Omental fat pad (tissue), 4 donors: Measurements from ENCODE around the gene RALY. TPM values are rescaled to one million over a fixed set of nuclear protein-coding genes. Genes with fewer than 3 reads are reported as not detected.

Experiments
- ATAC-seq: fragments of 150-250 bp; one replicate; pipeline ENCODE4 v1.9.1; 2016; ENCODE audit warnings: mild to moderate bottlenecking, moderate library complexity; ENCODE audit not compliant: low FRiP score
- DNase-seq: peaks from one replicate; pipeline ENCODE4 v3.0.0-alpha.2; 2019; ENCODE audit warnings: low spot score
- CTCF ChIP-seq, 3 donors: fragments of 450-650 bp; IDR thresholded peaks; one replicate each; pipeline ENCODE4 v1.5.1; 2016 to 2017; ENCODE audit warnings: antibody characterized with exemption in 3 of 3, mild to moderate bottlenecking in 3 of 3, moderate library complexity in 2 of 3
- total RNA-seq, 4 donors: library from RNA; depleted of rRNA; stranded (reverse); fragments of >200 nt; gene quantifications; one replicate each; pipeline ENCODE4 v1.1.0, GENCODE V29; 2016

The RALY gene
- total RNA-seq, 4 donors from 2014 or later = 66.4 to 95.4 (median 80.5) TPM

- ATAC-seq = no peak
- no peak for TF ChIP-seq CTCF (IDR thresholded peaks at IDR 0.05)
- no peak for DNase-seq
Observed at GRCh38 chr20:34098570-34098969, 104.9 kb downstream of the RALY start.

GRCh38 chr20:34099675-34100074, 106.0 kb downstream of the RALY start:
- DNase-seq (no peak), ATAC-seq (no peak)
- TF ChIP-seq CTCF (IDR thresholded peaks at IDR 0.05) = no peak

GRCh38 chr20:34100576-34100975, 106.9 kb downstream of the RALY start:
- DNase-seq = no peak
- no peak for TF ChIP-seq CTCF (IDR thresholded peaks at IDR 0.05)
- no peak for ATAC-seq

- TF ChIP-seq CTCF (IDR thresholded peaks at IDR 0.05) = no peak
- no peak for ATAC-seq
- no peak for DNase-seq
Observed at GRCh38 chr20:34102342-34102741, 108.6 kb downstream of the RALY start.

GRCh38 chr20:34104059-34104458, 110.3 kb downstream of the RALY start:
- TF ChIP-seq CTCF (IDR thresholded peaks at IDR 0.05) = no peak
- no peak for DNase-seq

GRCh38 chr20:34105978-34106675, 112.4 kb downstream of the RALY start:
- no peak for TF ChIP-seq CTCF (IDR thresholded peaks at IDR 0.05)
- DNase-seq (no peak), ATAC-seq (no peak)

More at GRCh38 chr20:34104059-34104458, 110.3 kb downstream of the RALY start:
- no peak for ATAC-seq

GRCh38 chr20:34108616-34109174, 115.0 kb downstream of the RALY start:
- DNase-seq = no peak
- TF ChIP-seq CTCF (IDR thresholded peaks at IDR 0.05) = no peak
- no peak for ATAC-seq
